ENCODE measurements around the gene CCDC57. TPM values are rescaled to one million over a fixed set of nuclear protein-coding genes. Genes with fewer than 3 reads are reported as not detected.
A peak's percentile ranks its signal among the peaks of the same experiment; 100 is the strongest.

The CCDC57 gene
- polyA plus RNA-seq, 3 donors = 17.1 to 43.8 (median 20.1) TPM

DNA sequence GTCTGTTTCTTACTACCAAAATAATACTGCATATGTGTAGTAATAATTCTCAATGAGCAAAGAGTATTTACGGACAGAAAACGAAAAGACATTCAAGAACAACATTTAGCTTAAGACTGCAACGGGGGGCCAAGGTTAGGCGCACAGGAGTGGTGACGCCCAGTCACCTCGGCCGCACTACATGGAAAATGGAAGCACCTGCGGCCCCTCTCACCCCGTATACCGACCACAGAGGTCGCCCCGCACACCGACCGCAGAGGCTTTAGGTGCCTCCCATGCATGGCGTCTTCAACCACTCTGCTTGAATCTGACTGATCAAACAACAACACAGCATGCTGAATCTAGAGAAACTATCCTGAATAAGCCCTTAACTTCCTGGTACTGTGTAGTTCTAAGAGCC lies 26.4 kb downstream of the CCDC57 start:
- peaks cover 21 to 27% of the 10 kb centered on the region in 2 donors for H3K36me3 Mint-ChIP-seq
- no peaks in the 10 kb centered on the region for H3K27me3 Mint-ChIP-seq (ENCODE audit: low read depth in 3 of 3)
- no peaks in the 10 kb centered on the region for H3K9me3 Mint-ChIP-seq
- no peaks in the 10 kb centered on the region for H3K4me1 Mint-ChIP-seq
- H3K4me2 ChIP-seq (replicated peaks; ENCODE audit: extremely low read depth, low read length, poor library complexity, severe bottlenecking) = no peak overlapping the region
- no peaks in the 10 kb centered on the region for H4K20me1 ChIP-seq (ENCODE audit: insufficient read depth, low read length)
- TF ChIP-seq, protein P1, sequence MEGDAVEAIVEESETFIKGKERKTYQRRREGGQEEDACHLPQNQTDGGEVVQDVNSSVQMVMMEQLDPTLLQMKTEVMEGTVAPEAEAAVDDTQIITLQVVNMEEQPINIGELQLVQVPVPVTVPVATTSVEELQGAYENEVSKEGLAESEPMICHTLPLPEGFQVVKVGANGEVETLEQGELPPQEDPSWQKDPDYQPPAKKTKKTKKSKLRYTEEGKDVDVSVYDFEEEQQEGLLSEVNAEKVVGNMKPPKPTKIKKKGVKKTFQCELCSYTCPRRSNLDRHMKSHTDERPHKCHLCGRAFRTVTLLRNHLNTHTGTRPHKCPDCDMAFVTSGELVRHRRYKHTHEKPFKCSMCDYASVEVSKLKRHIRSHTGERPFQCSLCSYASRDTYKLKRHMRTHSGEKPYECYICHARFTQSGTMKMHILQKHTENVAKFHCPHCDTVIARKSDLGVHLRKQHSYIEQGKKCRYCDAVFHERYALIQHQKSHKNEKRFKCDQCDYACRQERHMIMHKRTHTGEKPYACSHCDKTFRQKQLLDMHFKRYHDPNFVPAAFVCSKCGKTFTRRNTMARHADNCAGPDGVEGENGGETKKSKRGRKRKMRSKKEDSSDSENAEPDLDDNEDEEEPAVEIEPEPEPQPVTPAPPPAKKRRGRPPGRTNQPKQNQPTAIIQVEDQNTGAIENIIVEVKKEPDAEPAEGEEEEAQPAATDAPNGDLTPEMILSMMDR (IDR thresholded peaks at IDR 0.05) = no peak
- H3K36me3 ChIP-seq (replicated peaks in 1 of 2; ENCODE audit: control insufficient read depth in 1 of 2, insufficient read depth in 2 of 2, low read length in 2 of 2) = peaks cover 13 to 20% of the 10 kb centered on the region in 2 donors
- H3K79me2 ChIP-seq (ENCODE audit: insufficient read depth, low read length) = no peaks in the 10 kb centered on the region
- no peak for DNase-seq
- no peak overlapping the region for H3K4me3 ChIP-seq (replicated peaks in 1 of 3; ENCODE audit: low read depth in 2 of 3, low read length in 3 of 3)
- H3K9me3 ChIP-seq (replicated peaks in 1 of 2; ENCODE audit: control insufficient read depth in 1 of 2, insufficient read depth in 1 of 2, low read length in 2 of 2) = no peaks in the 10 kb centered on the region
- no peak overlapping the region for H3K27ac ChIP-seq (ENCODE audit: low read depth in 1 of 2, low read length in 2 of 2)
- no peaks in the 10 kb centered on the region for H3K4me1 ChIP-seq (ENCODE audit: control insufficient read depth in 1 of 2, insufficient read depth in 2 of 2, low read length in 2 of 2)
- intact Hi-C loops (cut with micrococcal nuclease) = no loop called here
- no peak overlapping the region for H3K27ac Mint-ChIP-seq
- WGBS (ENCODE audit: insufficient coverage) = 99% methylated on average over 15 of the region's 15 CpGs
- H3K27me3 ChIP-seq (ENCODE audit: control insufficient read depth in 2 of 2, insufficient read depth in 2 of 2, low read length in 2 of 2) = no peaks in the 10 kb centered on the region
- H3K9ac ChIP-seq (ENCODE audit: insufficient read depth, low read length, poor library complexity, severe bottlenecking) = no peak overlapping the region
- no peak overlapping the region for H2AFZ ChIP-seq (ENCODE audit: insufficient read depth, low read depth, low read length, poor library complexity, severe bottlenecking)
- H3K4me3 Mint-ChIP-seq = no peak overlapping the region

DNA sequence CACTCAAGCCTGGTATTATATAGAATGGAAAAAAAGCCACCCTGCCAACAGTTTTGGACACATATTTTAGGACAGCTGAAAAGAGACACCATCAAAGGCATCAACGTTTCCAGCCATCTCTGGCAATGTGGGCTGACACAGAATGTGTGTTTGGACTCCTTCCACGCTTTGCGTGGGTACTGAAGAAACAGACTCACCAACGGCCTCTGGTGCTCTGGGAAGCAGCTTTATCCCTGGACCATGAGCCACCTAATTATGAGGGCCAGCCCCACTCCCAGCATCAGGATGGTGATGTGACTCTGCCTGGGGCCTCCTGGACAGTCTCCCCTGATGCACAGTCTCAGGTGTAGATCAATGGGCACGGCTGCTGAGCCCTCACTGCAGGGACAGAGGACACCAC lies 27.9 kb downstream of the CCDC57 start:
- TF ChIP-seq, protein P1 (IDR thresholded peaks at IDR 0.05) = no peak
- Histone ChIP-seq H3K4me3 (replicated peaks in 1 of 3; ENCODE audit: low read depth in 2 of 3, low read length in 3 of 3) (no peak overlapping the region), H3K36me3 (replicated peaks in 1 of 2; ENCODE audit: control insufficient read depth in 1 of 2, insufficient read depth in 2 of 2, low read length in 2 of 2) (peaks cover 13 to 24% of the 10 kb centered on the region in 2 donors), H3K9me3 (replicated peaks in 1 of 2; ENCODE audit: control insufficient read depth in 1 of 2, insufficient read depth in 1 of 2, low read length in 2 of 2) (no peaks in the 10 kb centered on the region), H2AFZ (ENCODE audit: insufficient read depth, low read depth, low read length, poor library complexity, severe bottlenecking) (no peak overlapping the region), H3K4me2 (replicated peaks; ENCODE audit: extremely low read depth, low read length, poor library complexity, severe bottlenecking) (no peak overlapping the region), H3K9ac (ENCODE audit: insufficient read depth, low read length, poor library complexity, severe bottlenecking) (no peak overlapping the region), H3K79me2 (ENCODE audit: insufficient read depth, low read length) (no peaks in the 10 kb centered on the region), H3K4me1 (ENCODE audit: control insufficient read depth in 1 of 2, insufficient read depth in 2 of 2, low read length in 2 of 2) (no peaks in the 10 kb centered on the region), H4K20me1 (ENCODE audit: insufficient read depth, low read length) (no peaks in the 10 kb centered on the region), H3K27ac (ENCODE audit: low read depth in 1 of 2, low read length in 2 of 2) (no peak overlapping the region), H3K27me3 (ENCODE audit: control insufficient read depth in 2 of 2, insufficient read depth in 2 of 2, low read length in 2 of 2) (no peaks in the 10 kb centered on the region)
- Mint-ChIP-seq H3K27ac (peak overlapping the region in 2 of 7 donors; percentile 28 to 32), H3K4me3 (no peak overlapping the region), H3K9me3 (no peaks in the 10 kb centered on the region), H3K4me1 (no peaks in the 10 kb centered on the region), H3K36me3 (peaks cover 27 to 37% of the 10 kb centered on the region in 2 donors), H3K27me3 (ENCODE audit: low read depth in 3 of 3) (peaks cover 0 to 2% (median 0%) of the 10 kb centered on the region in 3 donors)
- WGBS (ENCODE audit: insufficient coverage) = 99% methylated on average over 5 of the region's 5 CpGs
- intact Hi-C loops (cut with micrococcal nuclease) = no loop called here
- no peak for DNase-seq

Measured in CD14-positive monocyte (primary cell).